CD4-positive, alpha-beta T cell treated with Interleukin-15 for 4 hours (primary cell): ENCODE data around the gene ARHGAP23.

Source experiments
- DNase-seq: peaks from one replicate; pipeline ENCODE4 v3.0.0-alpha.2; 2020; ENCODE audit warnings: low spot score

ARHGAP23 gene

DNA sequence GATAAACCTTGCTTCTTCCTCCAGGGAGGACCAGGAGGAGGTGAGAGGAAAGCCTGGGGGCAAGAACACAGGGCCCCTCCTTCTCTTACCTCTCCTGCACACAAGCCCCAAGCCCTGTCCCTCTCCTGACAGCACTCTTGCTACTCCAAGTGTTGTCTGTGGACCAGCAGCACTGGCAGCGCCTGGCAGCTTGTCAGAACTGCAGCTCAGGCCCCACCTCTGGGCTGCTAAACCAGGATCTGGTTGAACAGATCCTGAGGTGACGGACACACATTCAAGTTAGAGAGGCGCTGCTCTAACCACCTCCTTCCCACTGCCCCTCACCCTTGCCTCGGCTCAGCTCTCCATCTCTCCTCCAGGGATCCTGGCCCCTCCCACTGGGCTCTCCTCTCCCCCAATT is 121.0 kb downstream of the ARHGAP23 start:
- no peak for DNase-seq

- no peak for DNase-seq
Observed at GRCh38 chr17:38550661-38551060, 122.4 kb downstream of the ARHGAP23 start.

- DNase-seq = no peak
Observed at GRCh38 chr17:38551121-38551520, 122.9 kb downstream of the ARHGAP23 start.

DNA sequence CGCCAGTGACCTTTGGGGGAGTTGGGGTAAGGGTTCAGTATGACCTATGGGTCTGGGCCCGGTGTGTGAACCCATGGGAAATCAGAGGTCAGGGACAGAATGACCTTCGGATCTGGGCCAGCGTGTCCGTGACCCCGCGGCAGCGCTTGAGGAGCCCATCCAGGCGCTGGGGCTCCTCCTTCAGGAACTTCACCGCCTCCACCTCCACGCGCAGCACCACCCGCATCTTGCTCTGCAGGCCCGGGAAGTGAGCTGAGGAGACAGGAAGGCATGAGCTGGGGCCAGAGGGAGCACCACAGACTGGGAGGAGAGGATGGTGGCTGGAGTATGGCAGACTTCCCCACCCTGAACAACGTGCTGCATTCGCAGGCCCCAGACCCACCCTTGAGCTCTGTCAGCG is 124.1 kb downstream of the ARHGAP23 start:
- DNase-seq = no peak

DNA sequence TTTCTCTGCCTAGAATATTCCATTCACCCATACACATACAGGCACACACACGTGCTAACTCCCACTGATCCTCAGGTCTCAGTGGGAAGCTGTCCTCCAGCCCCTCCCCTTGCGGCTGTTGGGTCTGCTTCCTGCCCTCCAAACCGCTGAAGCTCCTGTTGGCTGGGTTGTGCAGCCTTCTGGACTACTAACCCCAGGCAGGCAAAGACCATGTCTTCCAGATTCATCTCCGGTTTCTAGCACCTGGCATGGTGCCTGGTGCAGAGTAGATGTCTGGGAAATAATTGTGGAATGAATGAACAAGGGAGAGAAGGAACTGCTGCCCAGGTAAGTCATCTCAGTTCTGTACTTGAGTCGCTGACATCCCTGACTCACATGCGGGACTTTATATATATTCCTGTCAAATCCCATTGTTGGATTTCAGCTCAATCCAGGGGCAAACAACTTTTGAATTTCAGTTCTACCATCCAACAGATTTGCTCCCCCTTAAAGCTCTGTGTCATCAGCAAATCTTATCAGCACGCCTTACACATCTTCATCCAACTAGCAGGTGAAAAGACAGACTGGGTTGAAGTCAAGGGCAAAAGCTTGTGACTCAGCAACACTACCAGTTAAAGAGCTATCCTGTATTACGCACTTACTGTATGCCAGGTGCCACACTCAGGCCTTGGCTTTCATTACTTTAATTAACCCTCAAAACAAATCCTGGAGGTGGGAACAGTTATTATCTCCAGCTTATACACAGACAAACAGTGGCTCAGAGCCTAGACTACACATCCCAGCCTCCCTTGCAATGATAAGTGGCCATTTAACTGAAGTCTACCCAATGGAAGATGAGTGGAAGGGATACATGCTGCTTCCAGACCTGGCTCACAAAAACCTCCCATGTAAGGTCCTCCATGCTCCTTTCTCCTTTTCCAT is 126.4 kb downstream of the ARHGAP23 start:
- no peak for DNase-seq

DNA sequence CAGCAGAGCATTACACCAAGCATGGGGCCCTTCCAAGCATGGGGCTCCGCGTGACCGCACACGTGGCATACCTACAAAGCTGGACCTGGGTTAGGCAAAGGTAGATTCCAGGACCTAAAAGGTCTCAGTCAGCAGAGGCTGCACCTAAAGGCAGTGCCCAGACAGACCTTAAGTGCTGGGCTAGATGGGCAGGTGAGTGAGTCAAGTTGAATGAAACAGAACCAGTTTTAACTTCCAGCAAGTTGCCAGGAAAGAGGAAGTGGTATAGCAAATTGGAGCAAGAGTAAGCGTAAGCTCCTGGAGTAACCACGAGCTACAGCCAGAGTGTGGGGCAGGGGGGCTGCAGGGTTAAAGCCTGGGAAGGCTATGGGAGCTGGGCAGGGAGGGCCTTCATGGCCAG is 128.0 kb downstream of the ARHGAP23 start:
- DNase-seq = no peak

DNA sequence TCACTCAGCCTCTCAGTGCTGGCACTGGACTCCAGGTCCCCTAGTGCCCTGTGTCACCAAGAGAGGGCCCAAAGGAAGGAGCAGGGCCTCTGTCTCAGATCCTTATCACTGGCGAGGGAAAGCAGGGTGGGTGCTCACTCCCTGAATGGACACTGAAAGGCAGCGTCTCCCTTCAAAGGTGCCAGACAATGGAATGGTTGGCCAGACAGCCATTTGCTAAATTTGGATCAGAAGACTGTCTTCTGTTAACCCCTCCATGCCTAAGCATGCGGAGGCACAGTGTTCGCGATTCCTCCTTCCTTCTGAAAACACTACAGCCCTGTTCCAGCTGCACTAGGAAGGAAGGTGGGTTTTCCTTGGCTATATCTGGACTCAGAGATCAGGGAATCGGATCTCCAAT is 129.1 kb downstream of the ARHGAP23 start:
- DNase-seq = no peak

- DNase-seq = peak; percentile 87
Observed at GRCh38 chr17:38557836-38558727, 129.8 kb downstream of the ARHGAP23 start.

DNA sequence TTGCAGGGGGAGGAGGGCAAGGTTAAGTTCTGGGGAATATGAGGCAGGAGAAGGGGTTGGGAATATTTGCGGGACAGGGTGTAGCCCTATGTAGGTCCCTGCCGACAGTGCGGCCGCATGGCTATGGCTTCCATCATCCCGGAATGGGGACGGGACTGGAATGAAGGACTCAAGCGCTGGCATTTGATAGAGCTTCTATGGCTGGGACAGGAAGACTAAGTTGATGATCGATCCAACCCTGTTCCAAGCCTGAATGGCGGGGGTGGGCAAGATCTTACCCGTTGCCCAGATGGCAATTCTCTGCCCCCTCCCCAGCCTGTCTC is 130.4 kb downstream of the ARHGAP23 start:
- DNase-seq = no peak

- DNase-seq = peak; percentile 82
Observed at GRCh38 chr17:38559051-38559879, 131.0 kb downstream of the ARHGAP23 start.

- no peak for DNase-seq
Observed at GRCh38 chr17:38559880-38560230, 131.6 kb downstream of the ARHGAP23 start.

GRCh38 chr17:38560503-38561318 is 132.4 kb downstream of the ARHGAP23 start:
- no peak for DNase-seq

DNA sequence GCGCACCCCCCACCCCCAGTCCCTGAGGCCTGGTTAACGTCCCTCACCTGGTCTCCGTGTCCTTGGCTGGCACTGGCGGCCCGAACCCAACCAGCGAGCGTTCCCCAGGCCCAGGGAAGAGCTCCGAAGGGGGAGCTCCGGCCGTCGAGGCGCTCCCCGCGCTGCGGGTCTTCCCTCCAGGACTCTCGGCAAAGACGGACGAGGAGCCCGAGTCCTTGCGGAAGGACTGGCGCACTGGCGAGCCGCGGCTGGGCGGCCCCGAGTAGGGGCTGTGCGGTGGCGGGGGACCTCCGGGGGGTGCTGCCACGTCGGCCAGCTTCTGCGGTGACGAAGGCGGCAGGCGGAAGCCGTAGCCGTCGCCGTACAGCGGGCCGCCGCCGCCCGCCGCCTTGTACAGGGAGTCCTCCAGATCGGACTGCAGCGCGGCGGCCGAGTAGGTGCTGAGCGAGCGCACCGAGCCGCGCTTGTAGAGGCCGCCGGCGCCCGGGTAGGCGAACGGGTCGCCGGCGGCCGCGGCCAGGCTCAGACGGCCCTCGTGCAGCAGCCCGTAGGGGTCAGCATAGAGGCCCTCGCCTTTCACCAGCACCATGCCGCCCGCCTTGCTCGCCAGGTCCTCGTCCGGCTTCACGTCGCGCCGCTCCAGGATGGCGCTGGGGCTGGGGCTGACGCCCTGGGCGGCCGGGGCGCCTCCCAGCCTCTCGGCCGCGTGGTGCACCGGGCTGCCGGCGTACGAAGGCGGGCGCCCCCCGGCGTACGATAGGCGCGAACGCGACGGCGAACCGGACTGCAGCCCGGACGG is 133.4 kb downstream of the ARHGAP23 start:
- no peak for DNase-seq
